ENCODE results near the gene TICAM1. TPM values are rescaled to one million over a fixed set of nuclear protein-coding genes. Genes with fewer than 3 reads are reported as not detected.

The TICAM1 gene
- total RNA-seq = 34.4 and 39.4 TPM in 2 replicates

GRCh38 chr19:4831304-4831978, at the start of gene TICAM1:
Gene TICAM1 (minus strand): TSS chr19:4831712. CDS start chr19:4818377, 13,335 bp downstream.
- Mint-ChIP-seq H3K36me3 (ENCODE audit: low read depth) (peaks cover 16% of the 10 kb centered on the region), H3K4me3 (peak within 1 kb of the TSS; percentile 90), H3K9me3 (no peaks in the 10 kb centered on the region), H3K27me3 (no peaks in the 10 kb centered on the region), H3K4me1 (peaks cover 40% of the 10 kb centered on the region), H3K27ac (peak within 1 kb of the TSS; percentile 94)
- intact Hi-C loops (cut with micrococcal nuclease) = loop anchor here (1.0 kb wide), 1 partner anchor 299 kb away; no protein-coding TSS in a partner anchor
- TF ChIP-seq CTCF (IDR thresholded peaks at IDR 0.05) = no peak
- DNase-seq (peak; percentile 78), ATAC-seq (ENCODE audit: low read depth) (peak; percentile 76)
- POLR2A ChIA-PET = interaction anchor here (0.6 to 1.6 kb wide), 11 partner anchors 14 to 1769 kb away, joined by 3 to 10 read pairs (median 6); partner anchors contain the start of genes FEM1A and PLIN3
- CTCF ChIA-PET = interaction anchor here (8.0 kb wide), 1 partner anchor 22 kb away, joined by 53 read pairs; no protein-coding TSS in a partner anchor

- Mint-ChIP-seq H3K27ac (no peak overlapping the region), H3K36me3 (ENCODE audit: low read depth) (no peaks in the 10 kb centered on the region), H3K27me3 (no peaks in the 10 kb centered on the region), H3K4me1 (peaks cover 20% of the 10 kb centered on the region), H3K4me3 (no peak overlapping the region), H3K9me3 (no peaks in the 10 kb centered on the region)
- TF ChIP-seq CTCF (IDR thresholded peaks at IDR 0.05) = no peak
- ChIA-PET CTCF (interaction anchor here (1.2 to 2.0 kb wide), 2 partner anchors 10 to 32 kb away, joined by 3 to 5 read pairs; no protein-coding TSS in a partner anchor), POLR2A (no interaction called here)
- ATAC-seq (ENCODE audit: low read depth) (no peak), DNase-seq (no peak)
- intact Hi-C loops (cut with micrococcal nuclease) = no loop called here
Observed at GRCh38 chr19:4879041-4879440, 47.5 kb upstream of the TICAM1 start.

- H3K9me3 Mint-ChIP-seq = no peaks in the 10 kb centered on the region
- ATAC-seq (ENCODE audit: low read depth) = no peak
- no peak overlapping the region for H3K27ac Mint-ChIP-seq
Observed at GRCh38 chr19:4878491-4878968, 47.0 kb upstream of the TICAM1 start.

GRCh38 chr19:4877753-4878490, 46.4 kb upstream of the TICAM1 start:
- H3K36me3 Mint-ChIP-seq (ENCODE audit: low read depth) = no peaks in the 10 kb centered on the region
- intact Hi-C loops (cut with micrococcal nuclease) = no loop called here
- CTCF ChIA-PET = interaction anchor here (2.0 kb wide), 1 partner anchor 9 kb away, joined by 5 read pairs; no protein-coding TSS in a partner anchor

More at GRCh38 chr19:4878491-4878968, 47.0 kb upstream of the TICAM1 start:
- no peak for TF ChIP-seq CTCF (IDR thresholded peaks at IDR 0.05)
- Mint-ChIP-seq H3K27me3 (no peaks in the 10 kb centered on the region), H3K4me1 (peaks cover 18% of the 10 kb centered on the region), H3K4me3 (no peak overlapping the region), H3K36me3 (ENCODE audit: low read depth) (no peaks in the 10 kb centered on the region)
- ChIA-PET POLR2A (interaction anchor here (0.6 kb wide), 2 partner anchors 9 to 144 kb away, joined by 3 to 4 read pairs; no protein-coding TSS in a partner anchor), CTCF (interaction anchor here (1.2 to 2.0 kb wide), 2 partner anchors 10 to 33 kb away, joined by 3 to 5 read pairs; no protein-coding TSS in a partner anchor)
- intact Hi-C loops (cut with micrococcal nuclease) = no loop called here
- DNase-seq = no peak

More at GRCh38 chr19:4877753-4878490, 46.4 kb upstream of the TICAM1 start:
- H3K4me3 Mint-ChIP-seq = no peak overlapping the region
- DNase-seq (no peak), ATAC-seq (ENCODE audit: low read depth) (no peak)
- no peaks in the 10 kb centered on the region for H3K9me3 Mint-ChIP-seq
- no peak overlapping the region for H3K27ac Mint-ChIP-seq
- TF ChIP-seq CTCF (IDR thresholded peaks at IDR 0.05) = no peak
- POLR2A ChIA-PET = interaction anchor here (0.6 kb wide), 2 partner anchors 9 to 144 kb away, joined by 3 to 4 read pairs; no protein-coding TSS in a partner anchor
- no peaks in the 10 kb centered on the region for H3K27me3 Mint-ChIP-seq
- peaks cover 15% of the 10 kb centered on the region for H3K4me1 Mint-ChIP-seq
